MG63 (cell line): ENCODE data around the gene AQR. TPM values are rescaled to one million over a fixed set of nuclear protein-coding genes. Genes with fewer than 3 reads are reported as not detected.
"Not testable (repeated sequence)": the region's sequence is repeated elsewhere in the genome, so short reads cannot be mapped to it uniquely, and the experiment has no call there.

Experiments used
- DNase-seq: peaks from one replicate; pipeline ENCODE4 v3.0.0-alpha.2; 2020
- H3K27me3 ChIP-seq: fragments of 250-450 bp; sonication (Bioruptor Pico); 2 replicates; pipeline ENCODE4 v1.5.1; 2020; ENCODE audit warnings: mild to moderate bottlenecking, moderate library complexity
- H3K36me3 ChIP-seq: fragments of 250-450 bp; sonication (Bioruptor Pico); 2 replicates; pipeline ENCODE4 v1.5.1; 2020; ENCODE audit warnings: mild to moderate bottlenecking, moderate library complexity
- H3K4me3 ChIP-seq: fragments of 250-450 bp; sonication (Bioruptor Pico); 2 replicates; pipeline ENCODE4 v1.5.1; 2020; ENCODE audit warnings: mild to moderate bottlenecking, moderate library complexity
- H3K9me3 ChIP-seq: fragments of 250-450 bp; sonication (Bioruptor Pico); 2 replicates; pipeline ENCODE4 v1.5.1; 2020; ENCODE audit warnings: mild to moderate bottlenecking, moderate library complexity
- total RNA-seq: library from RNA; depleted of rRNA; stranded (reverse); fragments of >200 nt; shearing (Covaris generic); gene quantifications from 2 replicates; pipeline ENCODE4 v1.2.3, GENCODE V29; 2014; ENCODE audit warnings: low replicate concordance; rRNA removed

The AQR gene
- total RNA-seq, 1 experiment from 2014 or later, result 10.9 TPM

- not testable (repeated sequence) for H3K9me3 ChIP-seq, H3K27me3 ChIP-seq, DNase-seq, H3K4me3 ChIP-seq, H3K36me3 ChIP-seq
Observed at GRCh38 chr15:34812868-34813365, 156.6 kb downstream of the AQR start.

GRCh38 chr15:34812369-34812768 is 157.2 kb downstream of the AQR start:
- Histone ChIP-seq H3K4me3 (no peak overlapping the region), H3K36me3 (no peaks in the 10 kb centered on the region), H3K9me3 (peaks cover 2% of the 10 kb centered on the region; the same call in 1 of the 2 replicates), H3K27me3 (no peaks in the 10 kb centered on the region)
- DNase-seq, result no peak

GRCh38 chr15:34810443-34811129 is 159.0 kb downstream of the AQR start:
- Histone ChIP-seq H3K4me3 (no peak overlapping the region), H3K9me3 (peaks cover 2% of the 10 kb centered on the region; the same call in 1 of the 2 replicates), H3K36me3 (no peaks in the 10 kb centered on the region), H3K27me3 (no peaks in the 10 kb centered on the region)
- DNase-seq, result peak; percentile 80

GRCh38 chr15:34809186-34809585 is 160.4 kb downstream of the AQR start:
- no peaks in the 10 kb centered on the region for H3K9me3 ChIP-seq
- no peak overlapping the region for H3K4me3 ChIP-seq
- no peak for DNase-seq
- H3K27me3 ChIP-seq, result no peaks in the 10 kb centered on the region
- H3K36me3 ChIP-seq, result no peaks in the 10 kb centered on the region

- H3K27me3 ChIP-seq, result no peaks in the 10 kb centered on the region
- H3K36me3 ChIP-seq, result no peaks in the 10 kb centered on the region
- no peak overlapping the region for H3K4me3 ChIP-seq
- peak; percentile 75 for DNase-seq
- H3K9me3 ChIP-seq, result no peaks in the 10 kb centered on the region
Observed at GRCh38 chr15:34808016-34808415, 161.5 kb downstream of the AQR start.

GRCh38 chr15:34807241-34807640 is 162.3 kb downstream of the AQR start:
- H3K36me3 ChIP-seq, H3K9me3 ChIP-seq, H3K4me3 ChIP-seq, H3K27me3 ChIP-seq, DNase-seq: not testable (repeated sequence)

- no peaks in the 10 kb centered on the region for H3K9me3 ChIP-seq
- no peak for DNase-seq
- H3K36me3 ChIP-seq, result no peaks in the 10 kb centered on the region
- H3K4me3 ChIP-seq, result no peak overlapping the region
- no peaks in the 10 kb centered on the region for H3K27me3 ChIP-seq
Observed at GRCh38 chr15:34804776-34805175, 164.8 kb downstream of the AQR start.

- Histone ChIP-seq H3K4me3 (no peak overlapping the region), H3K9me3 (no peaks in the 10 kb centered on the region)
Observed at GRCh38 chr15:34804113-34804512, 165.4 kb downstream of the AQR start.

GRCh38 chr15:34802803-34803750 is 166.5 kb downstream of the AQR start:
- Histone ChIP-seq H3K27me3 (no peaks in the 10 kb centered on the region), H3K36me3 (no peaks in the 10 kb centered on the region), H3K9me3 (no peaks in the 10 kb centered on the region), H3K4me3 (no peak overlapping the region)
- DNase-seq, result peak; percentile 21

More at GRCh38 chr15:34804113-34804512, 165.4 kb downstream of the AQR start:
- DNase-seq, result no peak
- Histone ChIP-seq H3K36me3 (no peaks in the 10 kb centered on the region), H3K27me3 (no peaks in the 10 kb centered on the region)

GRCh38 chr15:34802371-34802770 is 167.2 kb downstream of the AQR start:
- H3K9me3 ChIP-seq, result no peaks in the 10 kb centered on the region
- no peak overlapping the region for H3K4me3 ChIP-seq
- no peak for DNase-seq
- H3K36me3 ChIP-seq, result no peaks in the 10 kb centered on the region
- no peaks in the 10 kb centered on the region for H3K27me3 ChIP-seq

Other genes with a start within 250 kb of the AQR start
- not detected in 2 replicates for gene GJD2, start 214.7 kb downstream of the AQR start, total RNA-seq
- not detected in 2 replicates for gene ACTC1, start 174.2 kb downstream of the AQR start, total RNA-seq
- 6.6 and 13.7 TPM in 2 replicates for gene ZNF770, start 18.5 kb upstream of the AQR start, total RNA-seq
- gene NANOGP8, start 115.6 kb upstream of the AQR start, total RNA-seq, result not detected in 2 replicates